GM23338 (cell line): Measurements from ENCODE around the gene LRRC3C. TPM values are rescaled to one million over a fixed set of nuclear protein-coding genes. Genes with fewer than 3 reads are reported as not detected.

ENCODE experiments used
- ATAC-seq: fragments of 200-7000 bp; cut with Tn5 transposase; 3 replicates; pipeline ENCODE4 v1.9.1; 2020
- DNase-seq: peaks from one replicate; pipeline ENCODE4 v3.0.0-alpha.2; 2015; ENCODE audit warnings: low spot score
- H2AFZ ChIP-seq: fragments of 200-600 bp; sonication (generic); 2 replicates; pipeline ENCODE4 v1.8.0; 2016; ENCODE audit warnings: antibody characterized with exemption, mild to moderate bottlenecking, moderate library complexity
- H3F3A ChIP-seq: fragments of 200-600 bp; sonication (generic); replicated peaks from 2 replicates; pipeline ENCODE4 v1.8.0; 2017; ENCODE audit warnings: antibody characterized with exemption, mixed run types, low read depth
- H3K27ac ChIP-seq: fragments of 200-600 bp; sonication (generic); 2 replicates; pipeline ENCODE4 v1.6.1; 2016; ENCODE audit warnings: low read depth
- H3K27me3 ChIP-seq: fragments of 200-600 bp; sonication (generic); 2 replicates; pipeline ENCODE4 v1.8.0; 2016; ENCODE audit warnings: mild to moderate bottlenecking, mixed run types, moderate library complexity; ENCODE audit not compliant: insufficient read depth
- H3K36me3 ChIP-seq: fragments of 200-600 bp; sonication (generic); 2 replicates; pipeline ENCODE4 v1.8.0; 2016; ENCODE audit warnings: mild to moderate bottlenecking; ENCODE audit not compliant: insufficient read depth
- H3K4me1 ChIP-seq: fragments of 200-600 bp; sonication (generic); 2 replicates; pipeline ENCODE4 v1.8.0; 2016; ENCODE audit warnings: mild to moderate bottlenecking, moderate library complexity; ENCODE audit not compliant: insufficient read depth
- H3K4me2 ChIP-seq: fragments of 200-600 bp; sonication (generic); 2 replicates; pipeline ENCODE4 v1.7.1; 2017; ENCODE audit warnings: mixed run types
- H3K4me3 ChIP-seq: fragments of 200-600 bp; sonication (generic); 2 replicates; pipeline ENCODE4 v1.6.1; 2016; ENCODE audit warnings: mixed run types
- H3K79me2 ChIP-seq: fragments of 200-600 bp; sonication (generic); replicated peaks from 2 replicates; pipeline ENCODE4 v1.8.0; 2017; ENCODE audit warnings: mild to moderate bottlenecking; ENCODE audit not compliant: insufficient read depth
- H3K9me2 ChIP-seq: fragments of 200-600 bp; sonication (generic); 2 replicates; pipeline ENCODE4 v1.8.0; 2017; ENCODE audit not compliant: insufficient read depth
- H4K20me1 ChIP-seq: fragments of 200-600 bp; sonication (generic); replicated peaks from 2 replicates; pipeline ENCODE4 v1.8.0; 2017; ENCODE audit warnings: mild to moderate bottlenecking; ENCODE audit not compliant: insufficient read depth
- H3K27ac Mint-ChIP-seq: 2 replicates; pipeline ENCODE4 v1.8.0; 2020; ENCODE audit warnings: inconsistent platforms, mild to moderate bottlenecking, moderate library complexity, mixed read lengths
- H3K27me3 Mint-ChIP-seq: 3 replicates; pipeline ENCODE4 v1.8.0; 2022; ENCODE audit warnings: low read depth, mild to moderate bottlenecking, moderate library complexity, mixed read lengths, inconsistent platforms; ENCODE audit not compliant: insufficient read depth, poor library complexity
- H3K36me3 Mint-ChIP-seq: 3 replicates; pipeline ENCODE4 v1.8.0; 2021; ENCODE audit warnings: low read depth, mild to moderate bottlenecking, inconsistent platforms, moderate library complexity, mixed read lengths
- H3K4me1 Mint-ChIP-seq: 3 replicates; pipeline ENCODE4 v1.8.0; 2020; ENCODE audit warnings: mild to moderate bottlenecking, inconsistent platforms, mixed read lengths
- H3K4me3 Mint-ChIP-seq: 3 replicates; pipeline ENCODE4 v1.8.0; 2021; ENCODE audit warnings: moderate library complexity, mild to moderate bottlenecking, inconsistent platforms, mixed read lengths
- H3K9me3 Mint-ChIP-seq: 3 replicates; pipeline ENCODE4 v1.8.0; 2020; ENCODE audit warnings: moderate library complexity, mild to moderate bottlenecking, inconsistent platforms, mixed read lengths
- CREB1 ChIP-seq: fragments of 250-450 bp; sonication (Bioruptor Pico); IDR thresholded peaks from 2 replicates; pipeline ENCODE4 v1.5.0; 2020; ENCODE audit warnings: low read depth, mild to moderate bottlenecking, moderate library complexity
- EZH2 ChIP-seq: fragments of 200-600 bp; sonication (generic); IDR thresholded peaks from one replicate; pipeline ENCODE4 v1.8.0; 2017; ENCODE audit warnings: antibody characterized with exemption, mild to moderate bottlenecking, low read depth; ENCODE audit not compliant: unreplicated experiment
- POLR2AphosphoS5 ChIP-seq: IDR thresholded peaks from 2 replicates; pipeline ENCODE4 v1.6.1; 2016; ENCODE audit warnings: antibody characterized with exemption, low read depth
- REST ChIP-seq: IDR thresholded peaks from one replicate; pipeline ENCODE4 v1.6.1; 2018; ENCODE audit warnings: antibody characterized with exemption; ENCODE audit not compliant: unreplicated experiment
- ZNF331 ChIP-seq: fragments of 250-450 bp; sonication (Bioruptor Pico); IDR thresholded peaks from 2 replicates; pipeline ENCODE4 v1.5.0; 2020; ENCODE audit warnings: low read depth, mild to moderate bottlenecking, moderate library complexity
- polyA plus RNA-seq: library from polyadenylated mRNA; unstranded; fragments of >200 nt; fragmentation: Nextera tagmentation; extraction: Ambion mirVana; gene quantifications from 2 replicates; pipeline ENCODE4 v1.2.1, GENCODE V29; 2016
- total RNA-seq: library from RNA; depleted of rRNA; stranded (reverse); fragments of >200 nt; shearing (Covaris generic); gene quantifications from 2 replicates; pipeline ENCODE4 v1.2.3, GENCODE V29; 2014
- TF ChIP-seq, protein P1 (sequence below): IDR thresholded peaks from 2 replicates; pipeline ENCODE4 v1.6.1; 2016; ENCODE audit warnings: antibody characterized with exemption

Gene LRRC3C
- total and polyA plus RNA-seq, 2 experiments from 2014 or later, result 0.24 TPM; not detected in 1

DNA sequence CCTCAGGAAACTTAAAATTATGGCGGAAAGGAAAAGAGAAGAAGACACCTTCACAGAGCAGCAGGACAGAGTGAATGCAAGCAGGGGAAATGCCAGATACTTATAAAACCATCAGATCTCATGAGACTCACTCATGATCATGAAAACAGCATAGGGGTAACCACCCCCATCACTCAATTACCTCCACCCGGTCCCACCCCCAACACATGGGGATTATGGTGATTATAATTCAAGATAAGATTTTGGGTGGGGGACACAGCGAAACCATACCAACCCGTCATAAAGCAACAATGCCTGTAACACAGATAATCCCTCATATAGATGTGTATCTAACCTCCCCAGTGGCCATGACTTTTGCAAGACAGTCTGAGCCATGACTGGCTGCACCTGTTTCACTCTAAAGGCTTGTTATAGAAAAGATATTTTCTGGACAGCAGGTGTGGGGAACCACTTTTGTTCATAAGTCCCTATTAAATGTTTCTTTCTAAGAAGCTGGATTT lies 28.2 kb downstream of the LRRC3C start (continued):
- TF ChIP-seq, protein P1, sequence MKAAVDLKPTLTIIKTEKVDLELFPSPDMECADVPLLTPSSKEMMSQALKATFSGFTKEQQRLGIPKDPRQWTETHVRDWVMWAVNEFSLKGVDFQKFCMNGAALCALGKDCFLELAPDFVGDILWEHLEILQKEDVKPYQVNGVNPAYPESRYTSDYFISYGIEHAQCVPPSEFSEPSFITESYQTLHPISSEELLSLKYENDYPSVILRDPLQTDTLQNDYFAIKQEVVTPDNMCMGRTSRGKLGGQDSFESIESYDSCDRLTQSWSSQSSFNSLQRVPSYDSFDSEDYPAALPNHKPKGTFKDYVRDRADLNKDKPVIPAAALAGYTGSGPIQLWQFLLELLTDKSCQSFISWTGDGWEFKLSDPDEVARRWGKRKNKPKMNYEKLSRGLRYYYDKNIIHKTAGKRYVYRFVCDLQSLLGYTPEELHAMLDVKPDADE, result no peak
- TF ChIP-seq REST (no peak), EZH2 (no peak)

GRCh38 chr17:39960524-39961041 lies 33.1 kb downstream of the LRRC3C start:
- Mint-ChIP-seq H3K4me1 (peaks cover 8% of the 10 kb centered on the region), H3K27me3 (peaks cover 16% of the 10 kb centered on the region), H3K27ac (no peak overlapping the region), H3K36me3 (no peaks in the 10 kb centered on the region), H3K9me3 (no peaks in the 10 kb centered on the region), H3K4me3 (no peak overlapping the region)
- no peaks in the 10 kb centered on the region for H4K20me1 ChIP-seq
- H3K9me2 ChIP-seq, result no peaks in the 10 kb centered on the region
- no peak overlapping the region for H3K27ac ChIP-seq
- no peaks in the 10 kb centered on the region for H3K79me2 ChIP-seq
- H3F3A ChIP-seq, result no peaks in the 10 kb centered on the region
- no peaks in the 10 kb centered on the region for H3K36me3 ChIP-seq
- no peaks in the 10 kb centered on the region for H3K4me1 ChIP-seq
- H3K4me2 ChIP-seq, result no peak overlapping the region
- no peak for TF ChIP-seq ZNF331 (CRISPR knock-in tag)
- TF ChIP-seq, protein P1, result no peak
- TF ChIP-seq REST, result no peak
- no peak for TF ChIP-seq POLR2AphosphoS5
- no peak for TF ChIP-seq CREB1 (CRISPR knock-in tag)
- TF ChIP-seq EZH2, result no peak
- H2AFZ ChIP-seq, result peak overlapping the region; percentile 23; the same call in 1 of the 2 replicates
- H3K4me3 ChIP-seq, result no peak overlapping the region
- no peak for ATAC-seq
- no peaks in the 10 kb centered on the region for H3K27me3 ChIP-seq
- DNase-seq, result no peak
